HL-60/S4 (cell line): Measurements from ENCODE around the gene CDC123.
"Not testable (repeated sequence)": the region's sequence is repeated elsewhere in the genome, so short reads cannot be mapped to it uniquely, and the experiment has no call there.

Source experiments
- in situ Hi-C: fragments of 300-500 bp; cut with MboI; formaldehyde crosslinking; loops from 2 replicates; pipeline ENCODE4 v1.14.3; 2022; ENCODE audit warnings: low sequenced_read_pairs

Gene CDC123

DNA sequence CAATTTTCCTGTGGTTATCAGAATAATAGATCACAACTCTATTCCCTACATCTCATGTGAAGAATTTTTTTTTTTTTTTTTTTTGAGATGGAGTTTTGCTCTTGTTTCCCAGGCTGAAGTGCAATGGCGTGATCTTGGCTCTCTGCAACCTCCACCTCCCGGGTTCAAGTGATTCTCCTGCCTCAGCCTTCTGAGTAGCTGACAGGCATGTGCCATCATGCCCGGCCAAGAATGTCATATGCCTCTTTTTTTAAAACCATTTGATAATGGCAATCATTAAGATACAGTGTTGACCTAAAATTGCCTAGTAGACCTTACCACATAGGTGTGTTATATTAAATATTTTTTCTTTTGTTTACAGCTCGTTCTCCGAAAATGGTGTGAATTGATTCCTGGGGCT is 38.7 kb downstream of the CDC123 start:
- in situ Hi-C loops, result not testable (repeated sequence)

DNA sequence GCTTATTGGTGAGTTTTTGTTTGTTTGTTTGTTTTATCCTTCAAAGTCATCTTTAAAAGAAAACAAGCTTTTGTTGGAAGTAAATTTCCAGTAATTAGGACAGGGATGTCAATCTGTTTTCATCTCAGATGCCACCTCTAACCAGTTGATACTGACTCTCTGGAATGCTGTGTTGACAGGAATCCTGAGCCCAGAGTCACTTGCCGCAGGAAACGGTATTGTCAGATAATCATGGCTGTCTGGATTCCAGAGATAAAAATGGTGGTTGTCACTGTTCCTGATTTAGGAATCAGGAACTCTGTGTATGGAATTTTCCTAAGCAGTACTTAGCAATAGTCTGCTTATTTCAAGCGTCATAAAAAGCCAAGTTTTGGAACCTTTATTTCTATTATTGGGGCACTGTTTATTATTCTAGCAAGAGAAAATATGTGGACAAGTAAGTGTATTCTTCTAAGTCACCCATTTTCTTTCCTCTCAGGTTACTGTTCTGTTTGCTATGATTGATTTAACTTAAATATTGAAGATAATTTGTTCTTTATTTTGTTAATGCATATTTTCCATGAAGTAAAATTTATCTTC is 39.2 kb downstream of the CDC123 start:
- in situ Hi-C loops, result no loop called here

DNA sequence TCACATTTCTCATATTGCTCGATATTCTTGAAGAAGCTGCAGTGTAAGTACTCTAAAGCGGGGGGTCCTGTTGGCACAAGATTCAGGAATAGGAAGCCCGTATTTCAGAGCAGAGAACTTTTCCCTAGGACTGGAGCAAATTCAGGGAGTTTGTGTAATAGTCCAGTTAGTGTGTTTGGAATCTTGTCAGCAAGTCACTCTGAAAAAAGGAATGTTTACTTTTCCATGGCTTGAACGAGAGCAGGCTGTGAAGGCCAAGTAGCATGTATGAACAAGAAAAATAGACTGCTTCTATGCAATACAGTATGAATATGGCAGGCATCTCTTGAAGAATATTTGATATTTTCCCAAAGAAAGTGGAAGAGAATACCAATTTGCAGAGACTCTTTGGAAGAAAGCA is 39.8 kb downstream of the CDC123 start:
- in situ Hi-C loops, result no loop called here

DNA sequence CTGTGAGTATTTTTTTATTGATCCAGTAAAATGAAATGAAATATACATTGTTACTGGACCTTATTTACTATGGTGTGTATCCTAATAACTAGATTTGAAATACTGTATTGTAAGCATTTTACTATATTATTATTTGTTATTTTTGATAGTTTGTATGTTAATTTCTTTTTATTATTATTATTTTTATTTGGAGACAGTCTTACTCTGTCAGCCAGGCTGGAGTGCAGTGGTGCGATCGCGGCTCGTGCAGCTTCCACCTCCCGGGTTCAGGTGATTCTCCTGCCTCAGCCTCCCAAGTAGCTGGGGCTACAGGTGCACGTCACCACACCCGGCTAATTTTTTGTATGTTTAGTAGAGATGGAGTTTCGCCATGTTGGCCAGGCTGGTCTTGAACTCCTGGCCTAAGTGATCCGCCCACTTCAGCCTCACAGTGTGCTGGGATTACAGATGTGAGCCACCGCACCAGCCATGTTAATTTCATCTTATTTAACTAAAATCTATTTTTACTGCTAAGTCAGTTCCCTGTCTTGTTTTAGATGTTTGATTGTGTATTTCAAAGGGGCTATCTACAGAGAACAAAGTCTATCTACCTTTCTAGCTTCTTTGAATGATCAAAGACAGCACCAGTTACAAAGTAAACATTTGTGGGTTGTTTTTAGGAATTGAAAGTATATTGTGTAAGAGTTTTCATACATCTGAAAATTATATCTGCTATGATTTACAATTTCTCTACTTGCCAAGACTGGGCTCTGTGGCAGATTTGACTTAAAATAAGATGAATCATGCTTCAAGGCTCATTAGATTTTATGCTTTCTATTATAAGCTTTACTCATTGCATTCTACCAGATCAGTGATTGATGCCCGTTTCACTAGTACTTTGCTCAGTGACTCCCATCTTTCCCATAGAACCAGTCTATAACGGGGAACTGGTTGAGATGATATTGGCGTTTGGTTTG is 41.6 kb downstream of the CDC123 start:
- in situ Hi-C loops, result no loop called here

DNA sequence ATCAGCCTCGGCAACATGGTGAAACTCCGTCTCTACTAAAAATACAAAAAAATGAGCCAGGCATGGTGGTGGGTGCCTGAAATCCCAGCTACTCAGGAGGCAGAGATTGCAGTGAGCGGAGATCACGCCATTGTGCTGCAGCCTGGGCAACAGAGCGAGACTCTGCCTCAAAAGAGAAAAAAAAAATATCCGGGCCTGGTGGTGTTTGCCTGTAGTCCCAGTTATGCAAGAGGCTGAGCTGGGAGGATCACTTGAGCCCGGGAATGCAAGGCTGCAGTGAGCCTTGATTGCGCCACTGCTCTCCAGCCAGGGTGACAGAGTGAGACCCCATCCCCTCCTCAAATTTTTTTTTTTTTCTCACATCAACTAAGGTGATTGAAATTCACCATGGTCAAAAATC is 42.8 kb downstream of the CDC123 start:
- in situ Hi-C loops, result no loop called here

DNA sequence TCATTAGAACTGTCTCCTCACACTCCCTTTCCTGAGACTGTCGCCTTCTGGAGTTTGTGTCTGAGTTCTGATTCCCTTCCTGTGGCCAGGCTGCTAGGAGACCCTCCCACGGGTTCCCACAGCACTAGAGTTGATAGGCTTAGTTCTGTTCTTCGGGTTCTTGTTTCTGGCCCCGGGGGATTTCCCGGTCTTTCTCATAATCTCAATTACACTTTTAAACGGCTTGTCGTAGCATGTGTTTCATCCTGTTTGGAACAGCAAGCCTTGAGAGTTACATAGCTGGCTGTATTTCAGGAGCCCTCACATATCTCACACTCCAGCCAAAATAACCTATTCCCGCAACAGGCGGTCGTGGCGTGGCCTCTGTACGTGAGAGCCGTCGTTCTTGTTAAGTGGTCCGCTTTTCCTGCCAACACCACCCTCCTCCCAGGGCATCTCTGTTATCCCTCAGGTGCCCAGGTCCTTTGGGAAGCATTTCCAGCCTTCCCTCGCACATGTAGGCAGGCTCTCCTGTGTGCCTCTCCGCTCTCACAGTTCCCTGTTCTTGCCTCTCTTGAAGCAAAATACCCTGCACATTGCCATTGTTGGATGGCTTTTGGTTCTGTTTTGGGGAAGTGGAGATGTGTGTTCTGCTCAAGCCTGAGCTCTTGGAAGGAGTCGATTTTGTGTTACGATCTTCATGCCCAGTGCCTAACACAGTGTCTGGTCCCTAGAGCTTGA is 46.0 kb downstream of the CDC123 start:
- in situ Hi-C loops, result no loop called here

DNA sequence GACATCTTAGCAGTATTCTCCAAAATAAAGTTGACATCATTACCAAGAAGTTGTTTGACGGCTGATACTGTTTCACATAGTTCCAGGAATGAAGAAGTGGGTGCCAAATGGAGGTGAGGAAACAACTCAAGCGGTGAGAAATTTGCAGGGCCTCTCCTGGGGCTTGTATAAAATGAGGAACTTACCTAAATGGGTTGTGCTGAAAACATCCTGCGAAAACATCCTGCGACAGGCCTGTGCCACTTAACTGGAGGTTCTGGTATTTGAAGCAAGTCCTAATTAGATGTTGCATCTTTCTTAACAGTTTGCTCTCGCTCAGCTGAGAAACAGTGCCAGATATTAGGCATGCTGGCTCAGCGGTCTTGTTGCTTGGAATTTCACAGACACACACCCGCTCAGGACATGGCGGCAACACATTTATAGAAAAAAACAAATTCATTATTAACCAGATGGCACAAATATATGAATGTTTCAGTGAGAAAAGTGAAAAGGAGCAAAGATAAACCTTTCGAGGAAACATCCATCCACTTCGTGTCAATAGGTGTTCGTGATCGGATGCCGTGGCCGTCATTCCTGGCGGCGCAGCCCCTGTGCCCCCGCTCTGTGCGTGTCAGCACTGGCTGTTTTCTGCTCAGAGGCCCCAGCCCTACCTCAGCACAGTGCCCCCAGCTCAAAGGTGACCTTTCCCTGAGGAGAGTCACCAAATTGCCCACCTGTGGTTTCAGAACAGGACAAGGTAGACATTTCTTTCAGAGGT is 48.1 kb downstream of the CDC123 start:
- in situ Hi-C loops, result no loop called here

DNA sequence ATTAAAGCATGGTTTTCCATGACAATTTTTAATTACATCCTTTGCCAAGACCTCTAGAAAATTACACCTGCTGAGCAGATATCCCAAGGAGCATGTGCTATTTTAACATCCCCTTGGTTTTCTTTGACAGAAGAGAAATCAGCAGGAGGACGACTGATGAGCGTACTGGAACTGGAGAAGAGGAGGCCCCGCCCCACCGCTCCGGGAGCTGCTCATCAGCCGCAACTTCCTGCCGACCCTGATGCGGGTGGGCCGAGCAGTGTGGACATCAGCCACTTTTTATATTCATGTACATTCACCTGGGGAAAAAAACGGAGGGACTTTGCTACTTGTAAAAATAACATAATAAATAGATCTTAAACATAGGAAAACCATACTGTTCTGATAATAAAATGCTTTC is 54.2 kb downstream of the CDC123 start:
- in situ Hi-C loops, result no loop called here

DNA sequence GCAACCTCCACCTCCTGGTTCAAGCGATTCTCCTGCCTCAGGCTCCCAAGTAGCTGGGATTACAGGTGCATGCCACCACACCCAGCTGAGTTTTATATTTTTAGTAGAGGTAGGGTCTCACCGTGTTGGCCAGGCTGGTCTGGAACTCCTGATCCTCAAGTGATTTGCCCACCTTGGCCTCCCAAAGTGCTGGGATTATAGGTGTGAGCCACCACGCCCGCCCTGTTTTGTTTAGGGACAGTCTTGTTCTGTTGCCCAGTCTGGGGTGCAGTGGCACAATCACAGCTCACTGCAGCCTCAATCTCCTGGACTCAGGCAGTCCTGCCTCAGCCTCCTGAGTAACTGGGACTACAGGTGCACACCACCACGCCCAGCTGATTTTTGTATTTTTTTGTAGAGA is 54.7 kb downstream of the CDC123 start:
- in situ Hi-C loops, result not testable (repeated sequence)

DNA sequence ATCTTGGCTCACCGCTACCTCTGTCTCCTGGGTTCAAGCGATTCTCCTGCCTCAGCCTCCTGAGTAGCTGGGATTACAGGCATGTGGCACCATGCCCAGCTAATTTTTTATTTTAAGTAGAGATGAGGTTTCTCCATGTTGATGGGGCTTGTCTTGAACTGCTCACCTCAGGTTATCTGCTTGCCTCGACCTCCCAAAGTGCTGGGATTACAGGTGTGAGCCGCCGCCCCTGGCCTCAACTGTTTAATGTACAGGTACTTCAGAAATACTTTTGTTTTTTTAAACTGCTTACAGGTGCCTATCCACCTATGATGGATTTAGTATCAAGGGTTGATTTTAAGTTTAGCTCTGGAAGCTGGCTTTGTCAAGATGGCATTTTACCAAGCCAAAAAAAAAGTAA is 55.6 kb downstream of the CDC123 start:
- in situ Hi-C loops, result no loop called here

DNA sequence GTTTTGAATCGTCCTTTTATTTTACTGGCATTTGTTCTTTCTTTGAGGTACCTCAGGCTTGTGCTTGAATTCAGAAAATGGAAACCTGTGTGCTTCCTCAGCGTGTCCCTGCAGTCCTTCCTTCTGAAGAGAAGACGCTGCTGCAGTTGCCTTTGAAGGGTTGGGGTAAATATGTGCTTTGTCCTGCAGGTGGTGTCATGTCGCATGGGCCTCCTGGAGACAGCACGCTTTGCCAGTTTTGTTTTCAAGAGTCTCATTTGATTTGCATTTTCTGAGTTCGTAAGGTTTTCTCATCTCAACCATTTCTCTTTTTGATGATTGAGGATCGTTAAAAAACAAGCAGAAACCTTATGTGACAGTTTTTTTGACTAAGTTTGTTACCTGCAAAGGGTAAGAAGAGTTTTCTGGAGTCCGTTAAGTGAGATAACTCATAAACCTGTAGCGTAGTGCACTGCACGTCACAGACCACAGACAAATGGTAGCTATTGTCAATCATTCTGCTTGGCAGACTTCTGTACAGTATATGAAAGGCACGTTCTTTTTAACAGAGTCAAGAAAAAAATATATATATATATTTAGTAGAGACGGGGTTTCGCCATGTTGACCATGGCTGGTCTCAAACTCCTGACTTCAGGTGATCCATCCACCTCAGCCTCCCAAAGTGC is 57.0 kb downstream of the CDC123 start:
- in situ Hi-C loops, result no loop called here

DNA sequence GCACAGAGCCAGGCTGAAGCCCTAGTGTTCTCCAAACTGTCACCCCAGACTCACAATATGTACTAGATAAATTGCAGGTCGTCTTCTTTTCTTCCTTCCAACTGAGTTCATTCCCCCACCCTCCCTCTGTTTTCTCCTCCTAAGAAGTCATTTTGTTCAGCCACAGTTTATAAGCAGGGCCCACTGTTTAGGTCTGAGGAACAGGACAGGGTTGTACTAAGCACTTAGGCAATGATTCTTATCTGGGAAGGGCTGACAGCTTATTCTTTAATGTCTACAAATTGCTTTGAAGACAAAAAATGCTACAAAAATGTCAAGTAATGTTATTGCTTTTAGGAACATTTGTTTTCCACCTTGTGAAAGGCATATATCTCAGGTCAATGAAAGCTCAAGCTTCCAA is 59.1 kb downstream of the CDC123 start:
- in situ Hi-C loops, result no loop called here

DNA sequence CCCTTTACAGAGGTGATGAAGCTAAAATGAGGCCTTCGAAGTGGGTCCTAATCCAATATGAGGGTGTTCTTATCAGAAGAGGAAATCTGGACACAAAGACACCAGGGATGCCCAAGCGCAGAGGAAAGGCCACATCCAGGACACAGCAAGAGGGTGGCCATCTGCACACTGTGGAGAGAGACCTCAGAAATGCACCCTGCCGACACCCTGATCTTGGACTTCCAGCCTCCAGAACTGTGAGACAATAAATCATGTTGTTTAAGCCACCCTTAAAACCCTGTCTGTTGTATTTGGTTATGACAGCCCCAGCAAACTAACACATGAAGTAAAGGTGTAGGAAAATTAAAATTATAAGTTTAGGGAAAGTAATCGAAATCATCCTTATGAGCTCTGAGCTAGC is 64.0 kb downstream of the CDC123 start:
- in situ Hi-C loops, result loop anchor here (10.0 kb wide), 1 partner anchor 405 kb away; no protein-coding TSS in a partner anchor

DNA sequence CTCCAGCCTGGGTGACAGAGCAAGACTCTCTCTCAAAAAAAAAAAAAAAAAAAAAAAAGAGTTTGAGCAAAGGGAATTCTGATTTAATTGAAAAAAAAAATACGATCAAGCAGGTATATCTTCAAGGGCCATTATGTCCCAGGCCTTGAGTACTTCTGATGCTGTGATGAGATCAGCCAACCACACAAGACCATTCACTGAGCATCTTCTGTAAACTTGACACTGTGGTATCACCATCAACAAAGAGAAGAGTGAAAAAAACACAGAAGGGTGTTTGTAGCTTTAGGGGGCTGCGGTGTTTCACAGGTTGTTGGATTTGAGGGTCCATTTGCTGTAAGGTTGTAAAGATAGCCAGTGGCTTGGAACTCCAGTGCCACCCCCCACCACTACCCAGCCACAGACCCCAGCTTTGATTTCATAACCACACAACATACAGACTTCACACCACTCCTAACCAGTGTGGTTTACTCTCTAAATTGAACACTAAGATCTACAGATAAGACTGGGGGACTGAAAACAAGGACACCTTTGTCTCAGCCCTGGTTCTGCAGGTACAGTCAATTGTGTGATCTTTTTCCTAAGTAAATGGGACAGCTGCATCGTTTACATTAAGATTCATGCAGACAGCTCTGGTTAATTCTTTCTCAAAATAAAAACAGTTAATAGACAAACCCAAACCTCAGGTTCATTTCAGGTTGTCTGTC is 66.4 kb downstream of the CDC123 start:
- in situ Hi-C loops, result loop anchor here (10.0 kb wide), 1 partner anchor 402 kb away; no protein-coding TSS in a partner anchor

DNA sequence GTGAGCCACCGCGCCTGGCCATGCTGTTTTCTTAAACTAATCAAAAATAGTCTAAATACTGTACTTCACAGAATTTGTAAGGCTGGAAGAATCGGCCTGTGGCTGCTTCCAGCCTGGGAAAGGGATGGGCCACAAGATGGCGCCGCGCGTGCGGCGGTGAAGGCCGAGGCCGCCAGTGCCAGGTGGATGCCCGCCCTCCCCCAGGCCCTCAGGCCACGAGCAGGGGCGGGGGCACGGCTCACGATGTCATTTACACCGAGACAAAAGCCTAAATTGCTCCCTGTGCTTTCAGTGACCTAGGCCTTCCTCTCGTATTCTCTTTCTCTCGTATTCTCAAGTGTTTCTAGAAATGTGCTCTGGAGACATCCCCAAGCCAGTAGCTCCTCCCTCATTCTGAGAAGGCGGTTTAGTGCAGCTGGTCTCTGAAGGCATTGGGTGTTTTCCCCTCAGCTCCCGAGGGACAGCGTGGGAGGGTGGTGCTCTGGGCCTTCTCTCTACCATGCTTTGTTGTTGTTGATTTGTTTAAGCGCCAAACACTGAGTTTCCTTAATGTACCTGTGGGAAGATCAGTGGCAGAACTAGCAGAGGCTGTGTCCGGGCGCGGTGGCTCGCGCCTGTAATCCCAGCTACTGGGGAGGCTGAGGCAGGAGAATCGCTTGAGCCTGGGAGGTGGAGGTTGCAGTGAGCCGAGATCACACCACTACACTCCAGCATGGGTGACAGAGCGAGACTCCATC is 68.4 kb downstream of the CDC123 start:
- in situ Hi-C loops, result loop anchor here (10.0 kb wide), 1 partner anchor 400 kb away; no protein-coding TSS in a partner anchor

DNA sequence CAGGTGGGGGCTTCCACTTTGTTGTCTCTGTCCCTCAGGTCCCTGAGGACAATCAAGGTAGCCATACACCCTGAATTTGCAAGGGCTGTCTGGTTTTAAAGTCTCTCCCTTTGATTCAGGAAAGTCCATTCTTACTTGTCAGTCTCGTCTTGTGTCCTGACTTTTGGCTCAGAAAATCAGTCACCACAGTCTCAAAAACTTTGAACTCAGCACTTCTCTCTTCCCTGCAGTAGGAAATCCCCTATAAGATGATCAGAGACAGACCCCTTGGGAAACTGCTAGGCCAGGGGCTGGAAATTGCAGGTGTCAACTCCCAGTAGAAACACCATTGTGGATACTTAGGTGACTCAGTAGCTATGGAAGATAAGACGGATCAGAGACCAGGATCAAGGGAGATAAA is 73.1 kb downstream of the CDC123 start:
- in situ Hi-C loops, result loop anchor here (10.0 kb wide), 1 partner anchor 396 kb away; no protein-coding TSS in a partner anchor

DNA sequence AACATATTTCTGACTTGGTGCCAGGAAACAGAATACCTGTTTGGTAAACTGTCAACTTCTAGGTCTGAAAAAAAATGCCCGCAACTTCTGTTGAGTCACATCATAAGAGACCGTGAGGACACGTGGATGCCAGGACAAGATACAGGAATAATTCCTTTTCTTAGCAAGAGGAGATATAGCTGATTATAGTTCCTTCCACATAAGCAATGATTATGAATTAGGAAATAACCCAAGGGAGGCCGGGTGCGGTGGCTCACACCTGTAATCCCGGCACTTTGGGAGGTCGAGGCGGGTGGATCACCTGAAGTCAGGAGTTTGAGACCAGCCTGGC is 75.2 kb downstream of the CDC123 start:
- in situ Hi-C loops, result no loop called here

DNA sequence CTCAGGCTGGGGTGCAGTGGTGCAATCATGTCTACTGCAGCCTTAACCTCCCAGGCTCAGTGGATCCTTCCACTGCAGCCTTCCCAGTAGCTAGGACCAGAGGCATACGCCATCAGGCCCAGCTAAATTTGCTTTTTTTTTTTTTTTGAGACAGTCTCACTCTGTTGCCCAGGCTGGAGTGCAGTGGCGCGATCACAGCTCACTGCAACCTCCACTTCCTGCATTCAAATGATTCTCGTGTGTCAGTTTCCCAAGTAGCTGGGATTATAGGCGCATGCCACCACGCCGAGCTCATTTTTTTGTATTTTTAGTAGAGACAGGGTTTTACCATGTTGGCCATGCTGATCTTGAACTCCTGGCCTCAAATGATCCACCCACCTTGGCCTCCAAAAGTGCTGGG is 81.9 kb downstream of the CDC123 start:
- in situ Hi-C loops, result not testable (repeated sequence)

DNA sequence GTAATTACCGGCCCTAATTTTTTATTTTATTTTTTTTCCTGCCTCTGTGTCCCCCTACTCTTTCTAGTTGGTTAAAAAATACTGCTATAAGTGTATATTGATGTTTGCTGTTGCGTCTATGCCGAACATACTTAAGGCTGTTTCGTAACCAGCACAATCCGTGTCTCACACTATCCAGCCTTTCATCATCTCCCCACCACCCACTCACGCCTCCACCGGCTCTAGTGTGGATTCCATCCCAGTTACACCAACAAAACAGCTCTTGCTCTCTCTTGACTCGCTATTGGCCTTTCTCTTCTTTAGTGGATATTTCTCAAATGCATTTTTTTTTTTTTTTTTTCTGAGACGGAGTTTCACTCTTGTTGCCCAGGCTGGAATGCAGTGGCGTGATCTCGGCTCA is 83.3 kb downstream of the CDC123 start:
- in situ Hi-C loops, result no loop called here
